ENCODE measurements around the gene FAM76B. TPM values are rescaled to one million over a fixed set of nuclear protein-coding genes. Genes with fewer than 3 reads are reported as not detected.
A peak's percentile ranks its signal among the peaks of the same experiment; 100 is the strongest.

The FAM76B gene
- total RNA-seq, 4 donors from 2014 or later, result 17.2 to 56.2 (median 24.0) TPM

DNA sequence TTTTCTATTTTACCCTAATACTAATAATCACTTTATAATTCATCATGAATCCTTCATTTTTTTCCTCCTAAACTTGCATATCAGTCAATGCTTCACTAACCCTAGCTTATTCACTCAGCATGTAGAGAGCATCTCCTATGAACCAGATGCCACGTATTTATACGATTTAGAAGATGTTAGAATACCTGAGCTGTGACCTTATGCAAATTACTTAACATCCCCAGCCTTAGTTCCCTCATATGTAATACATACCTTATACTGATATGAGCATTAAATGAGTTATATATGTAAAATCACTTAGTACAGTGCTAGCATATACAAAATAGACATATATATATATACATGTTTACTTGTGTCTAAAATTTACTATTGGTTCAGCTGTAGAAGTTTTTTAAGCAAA lies 9.0 kb downstream of the FAM76B start:
- TF ChIP-seq EP300 (IDR thresholded peaks at IDR 0.05) (no peak), POLR2AphosphoS5 (IDR thresholded peaks at IDR 0.05) (no peak)
- Histone ChIP-seq H3K27ac (no peak overlapping the region), H3K9me3 (no peaks in the 10 kb centered on the region), H3K4me1 (no peaks in the 10 kb centered on the region), H3K4me3 (no peak overlapping the region), H3K36me3 (peaks cover 70% of the 10 kb centered on the region), H3K27me3 (no peaks in the 10 kb centered on the region)
- WGBS, result 89% methylated on average over 2 of the region's 2 CpGs
- DNase-seq (ENCODE audit: low spot score in 2 of 2), result no peak

GRCh38 chr11:95778699-95779098 lies 10.9 kb downstream of the FAM76B start:
- TF ChIP-seq POLR2A (IDR thresholded peaks at IDR 0.05) (no peak), EP300 (IDR thresholded peaks at IDR 0.05) (no peak), POLR2AphosphoS5 (IDR thresholded peaks at IDR 0.05) (no peak)
- TF ChIP-seq, protein P1, sequence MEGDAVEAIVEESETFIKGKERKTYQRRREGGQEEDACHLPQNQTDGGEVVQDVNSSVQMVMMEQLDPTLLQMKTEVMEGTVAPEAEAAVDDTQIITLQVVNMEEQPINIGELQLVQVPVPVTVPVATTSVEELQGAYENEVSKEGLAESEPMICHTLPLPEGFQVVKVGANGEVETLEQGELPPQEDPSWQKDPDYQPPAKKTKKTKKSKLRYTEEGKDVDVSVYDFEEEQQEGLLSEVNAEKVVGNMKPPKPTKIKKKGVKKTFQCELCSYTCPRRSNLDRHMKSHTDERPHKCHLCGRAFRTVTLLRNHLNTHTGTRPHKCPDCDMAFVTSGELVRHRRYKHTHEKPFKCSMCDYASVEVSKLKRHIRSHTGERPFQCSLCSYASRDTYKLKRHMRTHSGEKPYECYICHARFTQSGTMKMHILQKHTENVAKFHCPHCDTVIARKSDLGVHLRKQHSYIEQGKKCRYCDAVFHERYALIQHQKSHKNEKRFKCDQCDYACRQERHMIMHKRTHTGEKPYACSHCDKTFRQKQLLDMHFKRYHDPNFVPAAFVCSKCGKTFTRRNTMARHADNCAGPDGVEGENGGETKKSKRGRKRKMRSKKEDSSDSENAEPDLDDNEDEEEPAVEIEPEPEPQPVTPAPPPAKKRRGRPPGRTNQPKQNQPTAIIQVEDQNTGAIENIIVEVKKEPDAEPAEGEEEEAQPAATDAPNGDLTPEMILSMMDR (IDR thresholded peaks at IDR 0.05), result no peak
- Histone ChIP-seq H3K27me3 (no peaks in the 10 kb centered on the region), H3K9me3 (no peaks in the 10 kb centered on the region), H3K27ac (no peak overlapping the region), H3K4me1 (no peaks in the 10 kb centered on the region), H3K4me3 (no peak overlapping the region), H3K36me3 (peaks cover 71% of the 10 kb centered on the region)
- 94% methylated on average over 3 of the region's 3 CpGs for WGBS
- DNase-seq (ENCODE audit: low spot score in 2 of 2), result no peak

DNA sequence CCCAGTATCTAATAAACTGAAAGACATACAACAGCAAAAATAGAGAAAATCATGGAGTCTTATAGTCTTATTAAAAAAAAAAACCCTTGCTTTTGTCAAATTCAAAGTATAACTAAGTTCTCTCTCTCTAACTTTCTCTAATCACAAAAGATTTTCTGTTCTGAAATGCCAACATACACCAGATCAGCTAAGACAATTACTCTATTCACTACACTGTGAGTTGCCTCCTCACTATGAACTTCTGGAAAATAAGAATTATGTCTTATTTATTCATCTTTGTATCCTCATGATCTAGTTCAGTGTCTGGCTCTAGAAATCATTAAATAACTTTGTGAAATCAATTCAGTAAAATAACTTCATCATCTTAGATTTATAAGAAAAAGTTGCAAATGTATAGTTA lies 12.7 kb downstream of the FAM76B start:
- peaks cover 58% of the 10 kb centered on the region for H3K36me3 ChIP-seq
- H3K4me1 ChIP-seq, result no peaks in the 10 kb centered on the region
- no peaks in the 10 kb centered on the region for H3K9me3 ChIP-seq
- H3K4me3 ChIP-seq, result no peak overlapping the region
- peak overlapping the region; percentile 26 for H3K27ac ChIP-seq
- DNase-seq (ENCODE audit: low spot score in 2 of 2), result no peak
- TF ChIP-seq, protein P1 (IDR thresholded peaks at IDR 0.05), result no peak
- TF ChIP-seq POLR2A (IDR thresholded peaks at IDR 0.05) (no peak), EP300 (IDR thresholded peaks at IDR 0.05) (no peak), POLR2AphosphoS5 (IDR thresholded peaks at IDR 0.05) (no peak)
- H3K27me3 ChIP-seq, result no peaks in the 10 kb centered on the region

DNA sequence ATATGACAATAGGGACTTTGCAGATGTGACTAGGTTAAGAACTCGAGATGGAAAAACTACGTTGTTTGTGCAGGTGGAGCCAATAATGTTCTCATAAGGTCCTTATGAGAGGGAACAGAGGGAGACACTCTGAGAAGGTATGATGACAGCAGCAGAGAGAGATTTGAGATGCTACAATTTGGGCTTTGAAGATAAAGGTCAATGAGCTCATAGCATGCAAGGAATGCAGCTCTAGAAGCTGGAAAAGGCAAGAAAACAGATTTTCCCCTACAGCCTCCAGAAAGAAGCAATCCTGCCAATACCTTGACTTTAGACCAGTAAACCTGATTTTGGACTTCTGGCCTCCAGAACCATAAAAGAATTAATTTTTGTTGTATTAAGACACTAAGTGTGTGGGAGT lies 21.1 kb downstream of the FAM76B start:
- WGBS, result 74% methylated on average over 2 of the region's 2 CpGs
- Histone ChIP-seq H3K4me1 (no peaks in the 10 kb centered on the region), H3K36me3 (peaks cover 17% of the 10 kb centered on the region), H3K27me3 (no peaks in the 10 kb centered on the region), H3K27ac (no peak overlapping the region), H3K4me3 (no peak overlapping the region), H3K9me3 (no peaks in the 10 kb centered on the region)
- no peak for DNase-seq (ENCODE audit: low spot score in 2 of 2)
- TF ChIP-seq EP300 (IDR thresholded peaks at IDR 0.05) (no peak), POLR2A (IDR thresholded peaks at IDR 0.05) (no peak), POLR2AphosphoS5 (IDR thresholded peaks at IDR 0.05) (no peak)
- TF ChIP-seq, protein P1 (IDR thresholded peaks at IDR 0.05), result no peak

DNA sequence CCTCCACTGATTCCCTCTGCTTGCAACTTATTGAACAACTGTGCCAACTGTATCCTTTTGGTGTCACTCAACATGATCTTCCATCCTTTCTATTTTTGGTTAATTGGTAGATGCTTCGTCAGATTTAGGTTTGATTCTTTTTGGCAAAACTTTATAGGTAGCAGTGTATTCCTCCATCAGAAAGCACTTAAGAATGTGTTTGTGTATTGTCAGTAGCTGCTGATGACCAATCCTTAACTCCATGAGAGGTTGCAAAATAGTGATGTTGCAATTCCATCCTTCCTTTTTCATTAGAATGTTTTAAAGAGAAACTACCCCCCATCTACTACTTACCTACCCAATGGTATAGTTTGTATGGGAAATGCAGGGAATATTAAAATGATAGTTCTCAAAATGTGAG lies 22.1 kb downstream of the FAM76B start:
- WGBS, result 54% methylated on average over 1 of the region's 1 CpG

More for the DNA sequence above, 22.1 kb downstream of the FAM76B start:
- TF ChIP-seq POLR2A (IDR thresholded peaks at IDR 0.05) (no peak), EP300 (IDR thresholded peaks at IDR 0.05) (no peak), POLR2AphosphoS5 (IDR thresholded peaks at IDR 0.05) (no peak)
- TF ChIP-seq, protein P1 (IDR thresholded peaks at IDR 0.05), result no peak
- no peak for DNase-seq (ENCODE audit: low spot score in 2 of 2)
- no peaks in the 10 kb centered on the region for H3K9me3 ChIP-seq
- no peak overlapping the region for H3K4me3 ChIP-seq
- no peaks in the 10 kb centered on the region for H3K4me1 ChIP-seq
- H3K27ac ChIP-seq, result no peak overlapping the region
- H3K36me3 ChIP-seq, result peaks cover 15% of the 10 kb centered on the region
- H3K27me3 ChIP-seq, result no peaks in the 10 kb centered on the region

Data from suprapubic skin (tissue), 4 donors.